8988T (cell line): ENCODE measurements around the gene SFXN2.

Experiments used
- DNase-seq: peaks from one replicate; pipeline ENCODE4 v3.0.0; 2011

Gene SFXN2

DNA sequence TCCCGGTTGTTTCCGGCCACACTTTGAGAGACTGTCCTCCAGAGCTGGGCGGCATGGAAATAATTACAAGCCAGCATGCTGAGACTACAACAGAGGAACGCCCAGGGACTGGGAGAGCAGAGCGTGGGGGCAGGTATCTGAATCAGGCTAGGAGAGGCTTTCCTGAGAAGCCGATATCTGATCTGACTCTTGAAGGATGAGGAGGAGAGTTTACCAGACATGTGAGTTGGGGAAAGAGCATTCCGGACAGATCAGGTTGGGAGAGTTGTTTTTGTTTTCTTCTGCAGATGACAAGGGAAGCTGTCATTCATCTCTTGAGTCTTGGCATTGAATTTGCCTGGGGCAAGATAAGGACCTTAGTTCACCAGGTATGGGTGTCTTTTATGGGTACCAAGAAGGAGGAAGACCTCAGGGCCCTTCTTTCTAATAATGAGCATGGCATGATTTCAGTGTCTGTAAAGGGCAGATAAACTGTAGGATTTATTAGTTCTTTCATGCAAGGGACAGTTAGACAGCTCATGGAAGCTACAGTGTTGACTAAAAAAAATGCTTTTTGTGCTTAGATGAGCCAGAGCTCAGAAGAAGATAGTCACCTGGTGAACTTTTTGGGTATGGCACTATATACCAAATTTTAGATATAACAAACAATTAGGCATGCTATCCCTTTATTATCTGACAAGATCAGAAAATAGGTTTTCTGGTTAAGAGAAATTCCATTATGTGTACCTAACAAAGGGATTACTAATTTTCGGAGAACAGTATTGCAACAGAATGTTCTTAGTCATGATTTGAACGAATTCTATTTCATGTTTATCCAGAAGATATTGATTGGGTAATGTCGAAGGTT is 65.5 kb downstream of the SFXN2 start:
- no peak for DNase-seq

DNA sequence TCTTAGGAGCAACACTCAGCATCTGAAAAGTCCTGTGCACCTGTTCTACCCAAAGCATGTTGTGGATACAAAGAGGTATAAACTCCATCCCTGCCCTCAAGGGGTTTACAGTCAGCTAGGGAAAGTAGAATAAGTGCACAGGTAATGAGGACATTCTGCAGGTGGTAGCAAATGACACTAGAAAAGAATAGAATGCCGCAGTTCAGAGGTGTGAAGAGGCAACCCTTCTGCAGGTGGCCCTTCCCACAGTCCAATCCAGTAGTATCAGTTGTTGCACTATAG is 66.0 kb downstream of the SFXN2 start:
- no peak for DNase-seq

DNA sequence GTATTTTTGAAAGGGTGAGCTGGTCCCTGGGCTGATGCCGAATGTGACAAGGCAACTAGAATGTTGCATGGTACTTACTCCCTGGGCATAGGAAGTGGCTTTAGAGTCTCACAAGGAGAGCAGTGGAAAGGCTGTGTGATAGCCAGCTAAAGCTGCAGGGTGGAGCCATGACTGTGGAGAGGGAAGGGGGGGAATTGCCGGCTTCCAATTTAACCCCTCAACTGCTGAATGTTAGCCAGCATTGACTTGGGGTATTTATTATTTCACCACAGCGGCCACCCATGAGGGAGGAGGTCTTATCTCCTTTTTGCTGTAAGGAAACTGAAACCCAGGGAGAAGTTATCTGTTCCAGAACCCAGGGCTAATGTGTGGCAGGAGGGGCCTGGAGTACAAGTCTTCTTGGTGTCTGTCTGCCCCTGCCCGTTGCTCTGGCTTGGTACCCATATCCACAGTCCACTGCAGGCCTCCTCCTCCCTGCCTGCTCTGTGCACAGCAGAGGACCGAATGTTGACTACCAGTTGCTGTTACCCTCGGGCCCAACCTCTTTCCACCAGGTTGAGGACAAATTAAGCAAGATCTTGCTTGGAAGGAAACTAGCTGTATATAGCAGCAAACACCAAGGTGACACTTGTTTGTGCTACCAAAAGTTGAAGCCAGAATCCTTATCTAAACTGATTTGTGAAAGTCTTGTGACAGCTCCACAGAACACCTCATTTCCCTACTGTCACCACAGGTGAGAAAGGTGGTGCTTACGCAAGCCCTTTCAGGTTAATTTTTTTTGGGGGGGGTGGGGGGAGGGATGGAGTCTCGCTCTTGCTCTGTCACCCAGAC is 66.9 kb downstream of the SFXN2 start:
- DNase-seq: no peak

DNA sequence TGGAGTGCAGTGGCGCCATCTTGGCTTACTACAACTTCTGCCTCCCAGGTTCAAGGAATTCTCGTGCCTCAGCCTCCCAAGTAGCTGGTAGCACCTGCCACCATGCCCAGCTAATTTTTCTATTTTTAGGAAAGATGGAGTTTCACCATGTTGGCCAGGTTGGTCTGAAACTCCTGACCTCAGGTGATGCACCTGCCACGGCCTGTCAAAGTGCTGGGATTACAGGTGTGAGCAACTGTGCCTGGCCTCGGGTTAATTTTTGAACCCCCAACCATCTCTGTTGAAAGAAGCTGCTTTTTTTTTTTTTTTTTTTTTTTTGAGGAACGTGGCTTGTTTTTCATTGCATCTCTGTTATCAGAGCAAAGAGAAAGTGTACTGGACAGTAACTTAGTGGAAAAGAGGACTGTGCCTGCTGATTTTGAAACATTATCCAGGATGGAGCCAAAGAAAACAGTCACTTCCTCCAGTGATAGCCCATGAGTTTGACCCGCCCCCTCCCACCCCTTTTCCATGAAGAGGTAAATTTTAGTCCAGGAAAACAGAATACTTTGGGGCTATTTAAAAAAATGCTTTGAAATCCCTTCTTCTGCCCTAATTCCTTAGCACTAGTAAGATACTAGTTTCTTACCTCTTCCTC is 67.6 kb downstream of the SFXN2 start:
- DNase-seq: no peak

DNA sequence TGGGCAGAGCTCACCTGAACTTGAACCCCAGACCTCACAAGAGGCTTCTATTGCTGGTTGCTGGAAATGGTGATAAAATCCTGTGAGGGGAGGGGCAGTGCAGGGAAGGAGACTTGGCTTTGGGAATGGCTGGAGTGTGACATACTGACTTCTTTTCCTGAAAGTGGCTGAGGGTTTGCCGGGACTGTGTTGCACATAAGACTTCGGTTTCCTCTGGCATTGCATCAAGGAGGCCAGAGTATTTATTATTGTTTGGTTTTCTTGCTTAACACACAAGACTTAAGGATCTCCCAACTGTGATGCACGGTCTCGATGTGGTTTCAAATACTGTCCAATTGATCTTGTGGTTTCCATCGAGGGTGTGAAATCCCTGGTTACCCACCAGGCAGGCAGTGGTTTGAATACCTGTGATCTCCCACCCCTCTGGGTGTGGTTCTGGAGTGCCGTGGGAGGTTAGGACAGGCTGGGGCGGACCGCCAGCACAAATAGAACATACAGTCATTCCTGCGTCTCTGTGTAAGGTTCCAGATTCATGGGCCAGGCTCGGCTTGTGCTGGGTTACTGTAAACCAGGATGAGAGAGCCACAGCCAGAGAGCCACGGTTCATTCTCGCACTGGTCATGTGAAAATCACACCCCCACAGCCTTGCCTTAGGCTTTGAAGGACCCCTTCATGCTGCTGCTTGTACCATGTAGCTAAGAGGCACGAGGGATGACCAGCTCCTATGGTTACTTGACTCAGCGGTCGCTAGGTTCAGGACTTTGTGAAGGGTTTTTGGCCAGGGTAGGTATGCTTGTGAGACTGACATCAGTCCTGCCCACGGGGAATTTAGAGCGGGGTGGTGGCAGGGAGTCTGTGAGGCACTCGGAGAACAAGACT is 68.5 kb downstream of the SFXN2 start:
- no peak for DNase-seq

DNA sequence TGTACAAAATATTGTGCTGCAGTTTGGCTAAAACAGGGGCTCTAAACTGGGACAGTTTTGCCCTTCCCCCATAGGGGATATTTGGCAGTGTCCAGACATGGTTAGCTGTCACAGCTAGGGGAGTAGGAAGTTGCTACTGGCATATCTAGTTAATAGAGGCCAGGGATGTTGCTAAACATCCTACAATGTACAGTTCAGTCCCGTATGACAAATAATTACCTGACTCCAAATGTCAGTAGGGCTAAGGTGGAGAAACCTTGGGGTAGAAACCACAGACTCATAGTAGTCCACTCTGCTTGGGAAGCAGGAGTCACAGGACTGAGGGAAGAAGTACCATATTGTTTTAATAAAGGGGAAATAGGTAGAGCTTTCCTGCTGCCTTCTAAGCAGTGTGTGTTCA is 69.1 kb downstream of the SFXN2 start:
- no peak for DNase-seq

DNA sequence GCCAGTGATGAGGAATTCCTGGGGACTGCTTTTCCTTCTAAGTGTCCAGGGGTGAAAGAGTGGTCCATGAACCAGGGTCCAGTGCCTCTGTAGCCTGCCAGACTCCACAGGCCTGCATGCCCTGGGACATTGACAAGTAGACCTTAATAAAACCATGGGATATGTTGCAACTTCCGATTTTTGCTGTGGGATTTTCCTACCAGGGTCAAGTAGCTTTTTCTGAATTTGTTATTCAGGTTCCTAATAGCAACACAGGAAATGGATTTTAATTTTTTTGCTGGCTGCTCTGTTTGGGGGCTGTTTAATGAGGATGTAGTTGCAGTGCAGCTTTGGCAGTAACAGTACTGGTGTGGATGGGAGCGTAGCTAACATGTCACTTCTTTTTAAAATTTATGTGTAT is 71.4 kb downstream of the SFXN2 start:
- DNase-seq: no peak

DNA sequence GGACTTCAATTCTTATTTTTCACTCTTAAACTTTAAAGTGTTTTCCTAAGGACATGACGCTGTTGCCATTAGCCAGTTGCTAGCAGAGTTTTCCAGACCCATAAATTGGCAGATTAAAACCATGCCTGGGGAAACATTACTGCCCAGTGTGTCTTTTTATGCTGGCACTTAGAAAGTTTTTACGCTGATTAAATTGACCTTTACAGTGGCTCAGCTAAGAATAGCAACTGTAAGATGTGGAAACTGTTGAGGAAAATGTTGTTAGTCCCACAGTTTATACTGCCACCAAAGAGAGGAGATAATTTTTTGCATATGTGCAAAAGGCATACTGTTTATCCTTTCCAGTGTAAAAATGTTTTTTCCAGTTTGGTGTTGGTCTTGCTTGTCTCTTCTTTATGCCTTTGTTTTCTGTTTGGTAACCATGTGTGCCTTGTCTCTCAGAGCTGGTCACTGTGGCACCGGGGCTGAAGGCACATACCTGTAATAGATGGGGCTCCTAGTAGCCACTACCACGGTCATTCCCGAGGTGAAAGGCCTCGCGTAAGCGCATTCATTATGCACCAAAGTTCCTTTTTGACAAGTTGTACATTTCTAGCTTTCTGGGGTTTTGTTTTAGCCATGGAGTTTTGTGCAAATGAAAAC is 77.4 kb downstream of the SFXN2 start:
- DNase-seq: no peak
